Measurements from ENCODE around the gene SCO1. TPM values are rescaled to one million over a fixed set of nuclear protein-coding genes. Genes with fewer than 3 reads are reported as not detected.

The SCO1 gene
- total RNA-seq, 4 donors from 2014 or later = 11.9 to 34.2 (median 14.1) TPM

DNA sequence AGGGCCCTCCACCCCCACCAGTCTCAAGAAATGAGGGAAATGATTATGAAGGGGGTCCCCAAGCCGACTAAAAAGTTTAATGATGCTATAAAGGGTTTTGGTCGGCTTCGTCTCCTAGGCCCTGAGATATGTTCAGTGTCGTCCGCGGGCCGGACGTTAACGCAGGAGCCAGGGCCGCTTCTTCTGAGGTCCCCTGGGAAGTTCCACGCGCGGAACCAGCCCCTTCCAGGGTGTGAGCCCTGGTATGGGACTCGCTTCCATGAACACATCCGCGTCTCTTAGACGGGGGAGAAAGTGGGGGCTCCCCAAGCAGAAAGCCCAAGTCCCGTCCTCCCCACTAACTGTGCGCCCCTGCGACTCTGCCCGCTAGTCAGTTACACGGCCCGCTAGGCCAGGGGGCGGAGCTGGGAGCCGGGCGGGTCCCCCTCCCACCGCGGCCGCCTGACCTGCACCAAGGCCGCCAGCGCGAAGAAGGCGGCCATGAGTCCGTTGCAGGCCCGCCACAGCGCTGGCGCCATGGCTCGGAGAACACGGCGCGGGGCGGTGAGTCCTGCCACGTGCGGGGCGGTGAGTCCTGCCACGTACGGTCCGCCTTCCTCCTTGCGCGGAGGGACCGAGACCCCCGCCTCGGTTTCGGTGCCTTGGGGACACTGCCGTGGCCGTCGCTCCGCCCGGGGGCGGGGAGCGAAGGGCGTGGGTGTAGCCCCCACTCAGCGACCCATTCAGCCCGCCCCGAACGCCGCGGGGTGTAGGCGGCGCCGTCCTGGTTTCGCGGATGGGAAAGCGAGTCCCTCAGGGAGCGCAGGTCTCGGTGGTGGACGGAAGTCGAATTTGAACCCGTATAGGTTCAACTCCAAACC is 32.2 kb upstream of the SCO1 start, which contains the start of gene TMEM220:
TMEM220 (minus strand) TSS at position 690 of the 860 bp plus-strand sequence; CDS start at position 518, 172 bp downstream.
- peak in 1 of 3 donors; percentile 56 for TF ChIP-seq POLR2AphosphoS5 (IDR thresholded peaks at IDR 0.05)
- no peak for TF ChIP-seq EP300 (IDR thresholded peaks at IDR 0.05)
- TF ChIP-seq POLR2A (IDR thresholded peaks at IDR 0.05) = peak; percentile 14 to 56
- TF ChIP-seq, protein P1, sequence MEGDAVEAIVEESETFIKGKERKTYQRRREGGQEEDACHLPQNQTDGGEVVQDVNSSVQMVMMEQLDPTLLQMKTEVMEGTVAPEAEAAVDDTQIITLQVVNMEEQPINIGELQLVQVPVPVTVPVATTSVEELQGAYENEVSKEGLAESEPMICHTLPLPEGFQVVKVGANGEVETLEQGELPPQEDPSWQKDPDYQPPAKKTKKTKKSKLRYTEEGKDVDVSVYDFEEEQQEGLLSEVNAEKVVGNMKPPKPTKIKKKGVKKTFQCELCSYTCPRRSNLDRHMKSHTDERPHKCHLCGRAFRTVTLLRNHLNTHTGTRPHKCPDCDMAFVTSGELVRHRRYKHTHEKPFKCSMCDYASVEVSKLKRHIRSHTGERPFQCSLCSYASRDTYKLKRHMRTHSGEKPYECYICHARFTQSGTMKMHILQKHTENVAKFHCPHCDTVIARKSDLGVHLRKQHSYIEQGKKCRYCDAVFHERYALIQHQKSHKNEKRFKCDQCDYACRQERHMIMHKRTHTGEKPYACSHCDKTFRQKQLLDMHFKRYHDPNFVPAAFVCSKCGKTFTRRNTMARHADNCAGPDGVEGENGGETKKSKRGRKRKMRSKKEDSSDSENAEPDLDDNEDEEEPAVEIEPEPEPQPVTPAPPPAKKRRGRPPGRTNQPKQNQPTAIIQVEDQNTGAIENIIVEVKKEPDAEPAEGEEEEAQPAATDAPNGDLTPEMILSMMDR (IDR thresholded peaks at IDR 0.05) = no peak
- peak; percentile 89 to 91 for DNase-seq (ENCODE audit: low spot score in 2 of 2)
- WGBS = 1% methylated on average over 39 of the region's 79 CpGs

DNA sequence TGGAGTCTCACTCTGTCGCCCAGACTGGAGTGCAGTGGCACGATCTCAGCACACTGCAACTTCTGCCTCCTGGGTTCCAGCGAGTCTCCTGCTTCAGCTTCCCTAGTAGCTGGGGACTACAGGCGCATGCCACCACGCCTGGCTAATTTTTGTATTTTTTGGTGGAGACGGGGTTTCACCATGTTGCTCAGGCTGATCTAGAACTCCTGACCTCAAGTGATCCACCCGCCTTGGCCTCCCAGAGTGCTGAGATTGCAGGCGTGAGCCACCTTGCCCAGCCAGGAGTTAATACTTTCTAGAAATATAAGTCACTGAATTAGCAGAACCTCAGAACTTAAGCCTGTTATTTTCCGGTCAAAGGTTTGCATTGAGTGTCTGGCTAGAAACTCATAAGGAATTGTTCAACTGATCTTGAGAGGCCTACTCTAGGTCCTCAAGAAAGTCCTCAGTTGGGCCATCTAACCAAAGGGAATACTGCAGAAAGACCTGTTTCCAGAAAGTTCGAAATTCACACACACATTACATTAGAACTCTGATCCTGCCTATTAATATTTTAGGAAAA is 31.1 kb upstream of the SCO1 start:
- H3K27ac ChIP-seq = no peak overlapping the region
- no peak for DNase-seq (ENCODE audit: low spot score in 2 of 2)
- H3K9me3 ChIP-seq = no peaks in the 10 kb centered on the region
- TF ChIP-seq, protein P1 (IDR thresholded peaks at IDR 0.05) = no peak
- TF ChIP-seq EP300 (IDR thresholded peaks at IDR 0.05) = no peak
- H3K27me3 ChIP-seq = no peaks in the 10 kb centered on the region
- H3K4me1 ChIP-seq = peaks cover 13% of the 10 kb centered on the region
- H3K4me3 ChIP-seq = no peak overlapping the region
- peaks cover 22% of the 10 kb centered on the region for H3K36me3 ChIP-seq
- 93% methylated on average over 10 of the region's 10 CpGs for WGBS

More for the DNA sequence above, 32.2 kb upstream of the SCO1 start, which contains the start of gene TMEM220:
- H3K4me3 ChIP-seq = peak within 1 kb of the TSS; percentile 65
- H3K4me1 ChIP-seq = peaks cover 13% of the 10 kb centered on the region
- peaks cover 15% of the 10 kb centered on the region for H3K36me3 ChIP-seq
- no peaks in the 10 kb centered on the region for H3K9me3 ChIP-seq
- no peaks in the 10 kb centered on the region for H3K27me3 ChIP-seq
- peak within 1 kb of the TSS; percentile 88 for H3K27ac ChIP-seq

- H3K36me3 ChIP-seq = peaks cover 28% of the 10 kb centered on the region
- 74% methylated on average over 5 of the region's 5 CpGs for WGBS
- H3K27me3 ChIP-seq = no peaks in the 10 kb centered on the region
- TF ChIP-seq POLR2A (IDR thresholded peaks at IDR 0.05) = no peak
- TF ChIP-seq POLR2AphosphoS5 (IDR thresholded peaks at IDR 0.05) = no peak
- TF ChIP-seq, protein P1 (IDR thresholded peaks at IDR 0.05) = no peak
- no peak for TF ChIP-seq EP300 (IDR thresholded peaks at IDR 0.05)
- no peak overlapping the region for H3K27ac ChIP-seq
- peaks cover 13% of the 10 kb centered on the region for H3K4me1 ChIP-seq
- no peak overlapping the region for H3K4me3 ChIP-seq
- DNase-seq (ENCODE audit: low spot score in 2 of 2) = no peak
- H3K9me3 ChIP-seq = no peaks in the 10 kb centered on the region
Observed at GRCh38 chr17:10727192-10727591, 29.9 kb upstream of the SCO1 start.

DNA sequence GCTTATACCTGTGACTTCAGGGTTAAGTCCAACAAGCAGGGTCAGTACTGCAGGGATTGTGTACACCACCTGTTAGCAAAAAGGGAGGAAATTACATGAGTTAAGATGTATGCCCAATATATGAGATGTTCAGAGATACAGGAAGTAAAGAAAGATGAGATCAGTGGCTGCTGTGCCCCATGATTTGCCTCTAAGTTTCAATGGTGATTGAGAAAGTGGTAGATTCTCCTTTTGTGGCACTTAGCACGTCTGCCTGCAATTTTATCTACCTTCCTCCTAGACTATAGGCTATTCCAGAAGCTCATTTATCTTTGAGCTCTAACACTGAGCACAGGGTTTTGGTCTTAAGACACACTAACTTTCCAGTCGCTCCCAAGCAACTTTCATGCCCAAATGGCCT is 28.9 kb upstream of the SCO1 start:
- peaks cover 28% of the 10 kb centered on the region for H3K36me3 ChIP-seq
- peaks cover 9% of the 10 kb centered on the region for H3K4me1 ChIP-seq
- no peak overlapping the region for H3K4me3 ChIP-seq
- TF ChIP-seq, protein P1 (IDR thresholded peaks at IDR 0.05) = no peak
- TF ChIP-seq POLR2AphosphoS5 (IDR thresholded peaks at IDR 0.05) (no peak), POLR2A (IDR thresholded peaks at IDR 0.05) (no peak), EP300 (IDR thresholded peaks at IDR 0.05) (no peak)
- no peak for DNase-seq (ENCODE audit: low spot score in 2 of 2)
- no peaks in the 10 kb centered on the region for H3K9me3 ChIP-seq
- 69% methylated on average over 2 of the region's 2 CpGs for WGBS
- no peak overlapping the region for H3K27ac ChIP-seq
- no peaks in the 10 kb centered on the region for H3K27me3 ChIP-seq

GRCh38 chr17:10725262-10725661 is 27.9 kb upstream of the SCO1 start:
- Histone ChIP-seq H3K27me3 (no peaks in the 10 kb centered on the region), H3K9me3 (no peaks in the 10 kb centered on the region), H3K4me3 (no peak overlapping the region), H3K36me3 (peaks cover 30% of the 10 kb centered on the region), H3K4me1 (peaks cover under 1% of the 10 kb centered on the region), H3K27ac (no peak overlapping the region)
- no peak for DNase-seq (ENCODE audit: low spot score in 2 of 2)
- TF ChIP-seq, protein P1 (IDR thresholded peaks at IDR 0.05) = no peak
- no peak for TF ChIP-seq POLR2AphosphoS5 (IDR thresholded peaks at IDR 0.05)
- TF ChIP-seq POLR2A (IDR thresholded peaks at IDR 0.05) = no peak
- 87% methylated on average over 3 of the region's 3 CpGs for WGBS
